HG02588 (cell line): ENCODE data around the gene GPATCH8.
"Not testable (repeated sequence)": the region's sequence is repeated elsewhere in the genome, so short reads cannot be mapped to it uniquely, and the experiment has no call there.

Experiments used
- ATAC-seq: cut with Tn5 transposase; IDR thresholded peaks from one replicate; pipeline ENCODE4 v1.9.1; 2021; ENCODE audit warnings: mild to moderate bottlenecking, moderate library complexity; ENCODE audit not compliant: unreplicated experiment

The GPATCH8 gene

DNA sequence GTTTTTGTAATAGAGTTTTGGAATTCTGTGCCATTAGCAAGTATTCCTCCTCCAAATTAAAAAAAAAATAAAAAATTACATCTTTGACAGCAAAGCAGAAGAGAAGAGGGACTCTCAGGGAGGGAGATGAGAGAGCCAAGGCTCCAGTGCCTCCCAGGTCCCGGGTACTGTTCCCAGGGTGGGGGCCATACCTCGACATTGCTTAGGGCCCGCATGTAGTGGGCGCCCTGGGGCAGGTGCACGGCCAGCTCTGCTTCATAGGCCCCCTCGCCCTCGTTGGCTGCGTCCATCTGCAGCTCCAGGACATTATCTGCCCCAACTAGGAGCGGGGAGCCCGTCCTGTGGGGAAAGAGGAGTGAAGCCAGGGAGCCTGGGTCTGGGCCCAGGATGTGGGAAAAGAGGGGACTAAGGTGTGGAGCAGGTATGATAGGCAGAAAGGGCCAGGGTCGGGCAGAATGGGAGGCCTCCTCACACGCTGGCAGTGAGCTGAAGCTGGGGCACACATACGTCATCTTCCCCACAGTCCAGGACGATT, 125.0 kb downstream of the GPATCH8 start:
- no peak for ATAC-seq

DNA sequence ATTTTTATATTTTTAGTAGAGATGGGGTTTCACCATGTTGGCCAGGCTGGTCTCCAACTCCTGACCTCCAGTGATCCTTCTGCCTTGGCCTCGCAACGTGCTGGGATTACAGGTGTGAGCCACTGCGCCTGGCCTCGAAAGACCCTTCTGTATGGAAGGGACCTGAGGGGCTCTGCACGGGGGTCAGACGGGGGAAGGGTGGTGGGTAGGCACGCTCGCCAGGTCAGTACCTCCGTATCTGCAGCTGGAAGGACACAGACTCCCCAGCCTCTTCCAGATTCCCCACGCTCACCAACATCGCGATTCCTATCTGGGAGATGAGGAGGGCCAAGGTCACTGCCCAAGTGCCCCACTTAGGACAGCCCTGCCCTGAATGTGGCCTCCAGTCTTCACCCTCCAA, 126.4 kb downstream of the GPATCH8 start:
- no peak for ATAC-seq

DNA sequence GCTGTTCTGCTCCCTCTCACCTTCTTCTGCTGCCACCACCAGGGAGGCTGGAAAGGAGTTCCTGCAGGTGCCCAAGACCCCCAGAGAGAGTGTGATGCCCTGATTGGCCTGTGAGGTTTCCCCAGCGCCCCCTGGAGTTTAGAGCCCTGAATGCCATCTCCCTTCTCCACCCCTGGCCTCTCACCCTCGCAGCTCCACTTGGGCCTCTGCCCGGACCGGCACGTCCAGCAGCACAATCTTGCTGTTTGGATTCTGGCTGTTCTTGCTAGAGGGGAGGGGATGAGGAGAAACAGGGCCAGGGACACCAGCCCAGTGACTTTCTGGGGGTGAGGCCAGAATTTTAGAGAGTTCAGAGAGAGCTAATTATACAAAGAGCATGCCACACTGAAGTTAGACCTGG, 127.1 kb downstream of the GPATCH8 start:
- no peak for ATAC-seq

DNA sequence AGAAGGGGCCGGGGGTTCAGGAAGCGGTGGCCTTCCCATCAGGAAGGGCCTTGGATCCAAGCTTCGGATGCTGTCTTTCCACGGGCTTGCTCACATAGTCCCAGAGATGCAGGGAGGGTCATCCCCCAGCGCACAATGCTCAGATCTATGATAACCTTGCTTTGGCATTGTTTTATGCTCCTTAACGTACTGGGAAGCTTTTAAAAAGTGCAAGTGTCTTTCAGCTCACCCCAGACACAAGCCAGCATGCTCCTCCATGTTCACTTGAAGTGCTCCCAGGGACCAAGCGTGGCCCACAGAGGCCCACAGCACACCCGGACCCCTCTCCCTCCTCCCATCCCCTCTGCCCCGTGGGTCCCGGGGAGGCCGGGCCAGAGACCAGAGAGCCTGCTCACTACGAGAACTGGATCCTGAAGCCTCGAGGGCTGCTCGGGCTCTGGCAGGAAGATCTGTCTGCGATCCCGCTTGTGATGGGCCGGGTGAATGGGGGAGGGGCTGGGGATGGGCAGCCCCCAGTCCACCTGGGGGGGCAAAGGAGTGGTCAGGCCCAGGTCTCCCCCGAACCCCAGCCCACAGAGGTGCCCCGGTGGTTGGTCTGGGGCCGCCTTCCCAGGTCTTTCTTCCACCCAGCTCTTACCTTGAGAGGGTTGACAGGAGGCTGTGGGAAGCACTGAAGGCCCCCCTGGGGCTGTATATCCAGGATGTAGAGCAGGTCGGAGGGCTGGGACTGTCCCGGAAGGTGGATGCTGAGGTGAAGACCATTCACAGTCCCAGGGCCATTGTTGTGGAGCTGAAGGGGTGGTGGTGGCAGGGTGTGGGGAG, 127.8 kb downstream of the GPATCH8 start:
- no peak for ATAC-seq

DNA sequence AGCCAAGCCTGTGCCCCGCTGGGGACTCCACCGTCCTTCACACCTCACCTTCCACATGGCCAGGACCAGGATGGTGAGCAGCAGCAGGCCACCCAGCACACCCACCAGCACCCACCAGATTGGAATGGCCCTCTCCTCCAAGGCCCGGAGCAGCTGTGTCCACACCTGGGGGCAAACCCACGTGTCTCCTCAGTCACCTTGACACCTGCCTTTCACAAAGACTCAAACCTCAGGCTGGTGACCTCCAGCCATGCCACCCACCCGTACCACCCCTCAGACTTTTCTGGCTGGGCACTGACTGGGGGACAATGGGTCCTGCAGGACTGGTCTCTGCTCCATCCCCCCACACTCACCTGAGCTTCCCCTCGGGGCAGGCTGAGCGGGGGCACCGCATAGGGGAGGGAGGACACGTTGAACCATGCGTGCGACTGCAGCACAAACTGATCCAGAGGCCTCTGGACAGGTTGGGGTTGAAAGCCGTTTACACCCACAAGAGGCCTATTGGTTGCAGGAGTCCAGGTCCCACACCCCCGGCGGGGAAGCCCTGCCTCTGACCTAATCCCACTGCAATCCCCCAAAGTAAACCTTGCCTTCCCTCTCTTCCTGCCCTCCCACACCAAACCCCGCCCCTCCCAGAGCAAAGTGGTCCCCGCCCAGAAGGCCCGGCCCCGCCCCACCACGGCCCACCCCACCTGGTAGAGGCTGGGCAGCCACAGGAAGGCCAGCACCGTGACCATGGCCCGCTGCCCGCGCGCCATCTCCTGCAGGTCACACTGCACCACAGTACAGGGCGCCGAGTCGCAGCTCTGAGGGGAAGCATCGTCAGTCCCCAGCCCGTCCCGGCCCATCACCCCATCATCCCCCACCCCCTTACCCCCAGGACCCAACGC, 128.7 kb downstream of the GPATCH8 start:
- ATAC-seq: no peak

DNA sequence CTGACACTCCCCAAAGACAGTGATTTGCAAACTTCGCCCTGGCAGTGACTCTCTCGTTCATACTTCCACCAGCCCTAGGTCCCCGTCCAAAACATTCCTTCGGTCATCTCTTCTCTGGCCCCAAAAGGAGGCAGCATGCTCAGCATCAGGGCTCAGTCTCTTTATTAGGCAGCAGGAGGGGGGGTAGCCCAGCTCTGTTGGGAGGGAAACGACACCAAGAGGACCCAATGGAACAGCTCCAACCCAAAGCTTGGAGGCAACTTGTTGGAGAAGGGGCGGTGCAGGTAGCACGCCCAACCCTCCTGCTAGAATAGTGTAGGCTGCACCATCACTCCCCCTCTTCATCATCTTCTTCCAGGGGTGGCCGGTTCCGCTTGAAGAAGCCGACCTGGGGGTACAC, 131.2 kb downstream of the GPATCH8 start:
- no peak for ATAC-seq

DNA sequence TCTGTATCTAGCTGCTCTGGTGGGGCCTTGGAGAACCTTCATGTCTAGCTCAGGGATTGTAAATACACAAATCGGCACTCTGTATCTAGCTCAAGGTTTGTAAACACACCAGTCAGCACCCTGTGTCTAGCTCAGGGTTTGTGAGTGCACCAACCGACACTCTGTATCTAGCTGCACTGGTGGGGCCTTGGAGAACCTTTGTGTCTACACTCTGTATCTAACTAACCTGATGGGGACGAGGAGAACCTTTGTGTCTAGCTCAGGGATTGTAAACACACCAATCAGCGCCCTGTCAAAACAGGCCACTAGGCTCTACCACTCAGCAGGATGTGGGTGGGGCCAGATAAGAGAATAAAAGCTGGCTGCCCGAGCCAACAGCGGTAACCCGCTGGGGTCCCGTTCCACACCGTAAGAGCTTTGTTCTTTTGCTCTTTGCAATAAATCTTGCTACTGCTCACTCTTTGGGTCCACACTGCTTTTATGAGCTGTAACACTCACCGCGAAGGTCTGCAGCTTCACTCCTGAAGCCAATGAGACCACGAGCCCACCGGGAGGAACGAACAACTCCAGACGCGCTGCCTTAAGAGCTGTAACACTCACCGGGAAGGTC, 133.7 kb downstream of the GPATCH8 start:
- ATAC-seq: not testable (repeated sequence)

DNA sequence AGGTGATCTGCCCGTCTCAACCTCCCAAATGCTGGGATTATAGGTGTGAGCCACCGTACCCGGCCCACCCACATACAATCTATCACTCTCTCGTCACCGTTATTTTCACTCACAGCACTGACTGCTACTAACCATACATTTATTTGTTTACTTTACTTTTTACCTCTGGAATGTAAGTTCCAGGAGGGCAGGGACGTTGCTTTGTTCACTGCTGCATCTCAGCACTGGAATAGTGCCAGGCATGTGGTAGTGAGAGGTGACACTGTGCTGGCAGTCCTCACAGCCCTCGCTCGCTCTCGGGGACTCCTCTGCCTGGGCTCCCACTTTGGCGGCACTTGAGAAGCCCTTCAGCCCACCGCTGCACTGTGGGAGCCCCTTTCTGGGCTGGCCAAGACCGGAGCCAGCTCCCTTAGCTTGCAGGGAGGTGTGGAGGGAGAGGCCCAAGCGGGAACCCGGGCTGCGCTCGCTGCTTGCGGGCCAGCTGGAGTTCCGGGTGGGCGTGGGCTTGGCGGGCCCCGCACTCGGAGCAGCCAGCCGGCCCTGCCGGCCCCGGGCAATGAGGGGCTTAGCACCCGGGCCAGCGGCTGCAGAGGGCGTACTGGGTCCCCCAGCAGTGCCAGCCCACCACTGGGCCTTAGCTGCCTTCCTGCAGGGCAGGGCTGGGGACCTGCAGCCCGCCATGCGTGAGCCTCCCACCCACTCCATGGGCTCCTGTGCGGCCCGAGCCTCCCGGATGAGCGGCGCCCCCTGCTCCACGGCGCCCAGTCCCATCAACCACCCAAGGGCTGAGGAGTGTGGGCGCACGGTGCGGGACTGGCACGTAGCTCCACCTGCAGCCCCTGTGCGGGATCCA, 134.6 kb downstream of the GPATCH8 start:
- ATAC-seq: not testable (repeated sequence)

DNA sequence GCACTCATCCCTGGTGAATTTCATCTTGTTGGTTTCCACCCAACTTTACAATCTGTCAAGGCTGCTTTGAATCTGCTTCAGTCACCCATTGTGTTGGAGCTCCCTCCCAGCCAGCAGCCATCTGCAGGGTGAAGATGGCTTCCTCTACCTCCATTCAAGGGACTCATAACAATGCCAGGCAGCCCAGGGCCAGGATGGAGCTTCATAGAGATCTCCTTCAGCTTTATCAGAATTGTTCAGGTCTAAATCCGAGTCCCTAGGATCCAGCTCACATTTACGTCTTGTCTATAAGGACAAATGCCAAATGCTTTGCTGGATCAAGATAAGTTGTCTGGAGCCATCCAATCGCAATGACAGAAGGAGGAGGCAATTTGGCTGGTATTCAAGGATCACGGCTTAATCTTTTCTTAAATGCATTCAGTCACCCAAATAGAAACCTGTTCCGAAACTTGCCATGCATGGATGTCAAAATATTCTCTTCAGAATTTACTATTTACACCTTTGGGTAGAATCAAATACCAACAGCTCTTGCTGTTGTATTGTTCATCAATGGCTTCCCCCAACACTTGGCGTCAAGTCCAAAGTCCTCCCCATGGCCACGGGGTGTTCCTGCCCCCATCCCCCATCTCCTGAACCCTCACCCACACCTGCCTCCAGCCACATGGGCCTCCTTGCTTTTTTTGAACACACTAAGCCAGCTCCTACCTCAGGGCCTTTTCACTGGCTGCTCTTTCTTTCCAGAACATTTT, 135.8 kb downstream of the GPATCH8 start:
- no peak for ATAC-seq

DNA sequence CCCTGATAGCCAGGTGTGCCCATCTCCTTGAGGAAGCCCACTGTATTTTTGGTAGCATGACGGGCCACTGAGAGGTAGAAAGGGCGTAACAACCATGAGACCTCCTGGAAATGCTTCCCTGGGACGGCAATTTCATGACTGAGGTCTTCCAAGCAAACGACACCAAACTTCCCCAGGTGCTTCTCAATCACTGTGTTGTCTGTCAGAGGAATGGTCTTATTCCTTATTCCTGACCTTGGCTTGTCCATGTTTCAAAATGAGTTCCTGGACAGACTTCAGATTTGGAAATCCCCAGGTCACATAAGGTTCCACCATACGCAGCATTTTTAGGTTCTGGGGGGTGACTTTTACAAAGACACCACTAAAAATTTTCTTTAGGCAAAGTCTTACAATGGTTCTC, 138.2 kb downstream of the GPATCH8 start:
- not testable (repeated sequence) for ATAC-seq

DNA sequence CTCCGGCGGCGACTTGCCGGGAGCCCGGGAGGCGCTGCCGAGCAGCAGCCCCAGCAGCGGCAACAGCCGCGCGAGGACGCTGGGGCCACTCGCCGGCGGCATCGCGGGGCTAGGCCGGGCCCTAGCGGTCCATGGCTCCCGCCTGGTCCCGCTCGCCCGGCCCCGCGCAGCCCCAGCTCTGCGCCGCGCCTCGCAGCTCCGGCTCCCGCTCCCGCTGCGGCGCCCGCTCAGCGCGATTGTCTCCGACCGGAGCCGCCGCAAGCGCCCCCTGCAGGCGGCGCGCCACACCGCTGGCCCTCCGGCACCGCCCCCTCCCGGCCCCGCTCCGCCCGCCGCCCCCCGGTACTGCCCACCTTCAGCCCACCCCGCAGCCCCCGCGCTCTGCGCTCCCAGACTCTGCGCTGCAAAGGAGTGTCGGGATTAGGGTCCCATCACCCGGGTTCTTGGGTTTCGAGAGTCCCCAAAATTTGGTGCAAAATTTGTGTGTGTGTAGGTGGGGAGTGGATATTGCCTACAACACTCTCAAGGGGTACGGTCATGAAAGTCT, 139.5 kb downstream of the GPATCH8 start, which contains the start of gene FAM171A2:
TSS of gene FAM171A2 (minus strand) at position 241 of the 547 bp plus-strand sequence. CDS start at position 102, 139 bp downstream.
- ATAC-seq: peak; percentile 59

DNA sequence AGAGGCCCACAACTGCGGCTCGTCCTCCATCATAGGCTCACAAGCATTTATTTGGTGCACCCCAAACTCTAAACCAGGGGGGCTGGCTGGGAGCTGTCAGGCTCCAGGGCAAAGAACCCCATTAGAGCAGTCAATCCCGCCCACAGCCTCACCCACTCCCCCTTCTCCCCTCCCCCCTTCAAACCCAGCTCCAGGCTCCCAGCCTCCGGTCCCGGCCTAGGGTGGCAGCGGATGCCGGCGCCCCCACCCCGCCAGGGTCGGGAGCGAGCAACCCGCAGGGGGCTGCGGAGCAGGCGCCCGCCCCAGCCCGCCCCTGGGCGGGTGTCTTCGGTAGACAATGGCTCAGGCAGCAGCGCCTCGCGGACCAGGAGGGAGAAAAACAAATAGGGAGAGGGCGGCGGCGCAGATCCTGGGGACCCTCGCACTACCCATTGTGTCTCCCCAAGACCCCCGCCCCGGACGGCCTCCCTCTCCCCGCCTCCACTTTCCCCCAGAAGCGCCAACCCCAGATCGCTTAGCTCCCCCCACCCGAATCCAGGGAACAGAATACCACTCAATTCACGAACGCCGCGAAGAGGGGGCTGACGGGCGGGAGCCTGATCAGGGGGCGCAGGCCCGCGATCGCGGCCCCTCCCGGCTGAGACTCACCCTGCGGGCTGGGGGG, 140.1 kb downstream of the GPATCH8 start:
- no peak for ATAC-seq

DNA sequence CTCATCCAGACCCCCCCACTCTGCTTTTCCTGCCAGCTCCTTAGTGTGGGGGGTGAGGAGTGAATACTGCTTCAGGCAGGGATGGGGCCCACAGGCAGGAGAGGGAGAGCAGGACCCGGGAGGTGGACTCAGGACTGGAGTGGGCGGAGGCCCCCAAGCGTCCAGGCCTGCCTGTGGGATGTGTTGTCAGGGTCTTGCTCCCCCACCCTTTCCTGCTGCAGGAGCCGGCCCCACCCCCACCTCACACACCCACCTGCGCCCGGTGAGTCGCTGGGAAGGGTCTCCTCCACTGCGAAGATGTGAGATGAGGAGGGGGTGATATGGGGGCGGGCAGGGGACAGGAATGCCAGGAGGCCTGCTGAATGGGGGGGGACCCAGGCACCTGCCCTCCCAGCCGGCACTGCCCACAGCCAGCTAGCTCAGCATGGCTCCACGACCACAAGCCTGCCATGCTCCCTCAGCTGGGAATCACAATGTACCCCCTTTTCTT, 140.7 kb downstream of the GPATCH8 start:
- no peak for ATAC-seq

DNA sequence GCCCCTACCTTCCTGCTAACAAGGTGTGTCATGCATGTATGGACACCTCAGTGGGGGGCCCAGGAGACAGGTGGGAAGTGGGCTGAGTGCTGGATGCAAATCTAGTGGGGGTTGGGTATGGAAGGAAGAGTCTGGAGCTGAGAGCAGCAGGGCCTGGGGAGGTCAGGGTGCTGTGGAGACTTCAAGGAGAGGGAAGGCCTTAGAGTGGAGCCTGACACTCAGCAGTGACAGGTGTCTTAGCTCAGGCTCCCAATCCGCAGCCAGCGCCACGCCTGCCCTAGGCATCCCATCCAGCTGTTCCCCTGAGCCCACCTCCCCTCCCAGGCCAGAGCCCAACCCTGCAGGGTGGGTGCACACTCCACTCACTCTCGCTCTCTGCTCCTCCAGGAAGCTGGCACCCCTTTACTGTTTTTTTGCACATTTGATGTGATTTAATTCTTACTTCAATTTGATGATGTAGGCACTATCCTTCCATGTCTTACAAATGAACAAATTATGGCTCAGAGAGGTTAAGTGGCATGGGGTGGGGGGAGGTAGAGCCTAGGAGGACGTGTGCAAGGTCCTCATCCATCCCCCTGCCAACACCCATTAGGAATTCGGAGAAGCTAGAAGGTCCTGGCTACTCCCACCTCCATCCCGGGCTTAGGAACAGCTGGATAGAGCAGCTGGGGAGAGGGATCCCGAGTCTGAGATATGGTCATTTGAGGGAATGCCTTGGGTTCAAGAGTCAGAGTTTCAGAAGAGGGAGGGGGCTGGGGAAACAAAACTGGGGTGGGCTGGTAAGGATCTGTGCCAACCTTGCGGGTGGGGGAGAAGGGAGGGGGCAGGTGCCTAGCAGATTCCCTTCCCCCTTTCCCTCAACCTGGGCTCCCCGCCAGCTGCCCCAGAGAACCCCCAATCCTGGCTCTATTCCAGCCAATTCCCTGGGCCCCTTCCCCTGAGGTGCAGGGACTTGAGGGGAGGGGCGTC, 141.6 kb downstream of the GPATCH8 start:
- ATAC-seq: no peak

DNA sequence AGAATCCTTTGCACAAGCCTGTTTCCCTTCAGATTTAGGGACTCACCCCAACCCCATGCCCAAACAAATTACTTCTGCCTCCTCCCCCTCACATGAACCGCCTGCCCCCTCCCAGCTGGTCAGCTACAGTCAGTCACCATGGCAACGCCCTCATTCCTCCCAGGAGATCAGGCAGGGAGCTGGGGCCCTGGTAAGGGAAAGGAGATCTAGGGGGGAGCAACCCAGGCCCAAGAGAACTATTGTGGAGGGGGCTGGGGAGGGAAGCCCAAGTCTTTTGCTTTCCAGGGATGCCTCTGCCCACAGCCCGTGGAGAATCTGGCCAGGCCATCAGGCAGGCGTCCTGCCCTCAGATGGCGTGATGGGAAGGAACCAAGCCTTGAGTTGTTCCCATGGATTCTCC, 142.4 kb downstream of the GPATCH8 start:
- no peak for ATAC-seq

DNA sequence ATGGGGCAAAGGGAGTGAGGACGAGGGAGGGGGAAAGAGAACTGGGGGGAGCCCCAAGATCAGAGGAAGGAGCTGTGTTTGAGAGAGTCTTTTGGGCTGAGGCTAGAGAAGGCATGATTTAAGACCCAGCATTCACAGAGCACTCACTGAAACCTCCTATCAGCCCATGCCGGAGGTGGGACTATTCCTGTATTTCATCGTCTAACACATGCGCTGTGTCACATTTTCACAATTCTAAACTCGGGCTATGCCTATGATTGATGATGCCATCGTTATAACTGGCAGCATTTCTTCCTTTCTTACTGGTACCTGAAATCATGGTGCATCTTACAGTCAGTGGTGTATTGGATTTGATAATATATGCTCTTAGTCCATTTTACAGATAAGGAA, 143.1 kb downstream of the GPATCH8 start:
- ATAC-seq: no peak

DNA sequence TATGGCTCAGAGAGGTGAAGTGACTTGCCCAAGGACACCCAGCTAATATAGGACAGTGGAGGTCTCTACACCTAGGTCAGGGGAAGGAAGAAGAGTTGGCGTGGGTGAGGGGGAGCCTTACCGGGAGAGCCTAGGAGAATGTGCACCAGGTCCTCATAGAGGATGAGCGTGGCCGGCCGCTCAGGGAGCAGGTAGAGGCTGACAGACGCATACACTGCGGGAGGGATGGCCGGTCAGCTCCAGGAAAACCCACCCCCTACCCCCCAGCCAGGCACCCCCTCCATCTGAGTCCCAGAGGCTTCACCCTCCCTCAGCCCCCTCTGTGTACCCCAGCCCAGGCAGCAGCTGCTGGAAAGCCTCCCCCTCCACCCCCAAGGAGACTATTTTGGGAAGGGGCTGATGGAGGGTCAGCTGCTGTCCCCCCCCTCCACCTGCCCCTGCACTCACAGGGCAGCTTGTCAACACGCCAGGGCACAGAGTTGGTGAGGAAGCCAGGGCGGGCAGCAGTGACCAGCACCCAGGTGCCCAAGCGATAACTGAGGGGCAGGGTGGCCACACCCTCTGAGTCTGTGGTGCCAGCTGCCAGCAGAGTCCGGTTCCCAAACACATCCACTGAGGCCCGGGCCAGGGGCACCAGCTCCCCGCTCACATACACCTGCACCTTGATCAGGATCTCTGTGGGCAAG, 143.6 kb downstream of the GPATCH8 start:
- ATAC-seq: no peak
